WTC11 (cell line): Measurements from ENCODE around the gene HERPUD2.

Experiments used
- CTCF ChIP-seq: fragments of 200-600 bp; IDR thresholded peaks from 2 replicates; pipeline ENCODE4 v1.8.0; 2022; ENCODE audit warnings: antibody characterized with exemption
- FOXP1 ChIP-seq: sonication (generic); formaldehyde crosslinking; IDR thresholded peaks from 2 replicates; pipeline ENCODE4 v1.8.0; 2022; ENCODE audit warnings: missing genetic modification reagents, mild to moderate bottlenecking, moderate library complexity, borderline replicate concordance
- MAX ChIP-seq: sonication (generic); formaldehyde crosslinking; IDR thresholded peaks from 2 replicates; pipeline ENCODE4 v1.8.0; 2022; ENCODE audit warnings: mild to moderate bottlenecking, missing genetic modification reagents
- NFE2L1 ChIP-seq: sonication (generic); formaldehyde crosslinking; IDR thresholded peaks from 2 replicates; pipeline ENCODE4 v1.8.1; 2023; ENCODE audit warnings: missing genetic modification reagents
- NR1H2 ChIP-seq: sonication (generic); formaldehyde crosslinking; IDR thresholded peaks from 2 replicates; pipeline ENCODE4 v1.9.0; 2021; ENCODE audit warnings: mild to moderate bottlenecking, moderate library complexity, missing genetic modification reagents
- OVOL2 ChIP-seq: fragments of 250-450 bp; sonication (Bioruptor Pico); IDR thresholded peaks from 2 replicates; pipeline ENCODE4 v1.9.0; 2021; ENCODE audit warnings: mild to moderate bottlenecking, borderline replicate concordance
- SOX15 ChIP-seq: fragments of 250-450 bp; sonication (Bioruptor Pico); IDR thresholded peaks from 2 replicates; pipeline ENCODE4 v1.9.0; 2021; ENCODE audit warnings: mild to moderate bottlenecking
- TCF7 ChIP-seq: sonication (generic); formaldehyde crosslinking; IDR thresholded peaks from 2 replicates; pipeline ENCODE4 v1.8.0; 2022; ENCODE audit warnings: mild to moderate bottlenecking, low read depth, missing genetic modification reagents, moderate library complexity
- ZBTB43 ChIP-seq: sonication (generic); formaldehyde crosslinking; IDR thresholded peaks from 2 replicates; pipeline ENCODE4 v1.8.1; 2023; ENCODE audit warnings: mild to moderate bottlenecking, missing genetic modification reagents
- ZNF232 ChIP-seq: sonication (generic); formaldehyde crosslinking; IDR thresholded peaks from 2 replicates; pipeline ENCODE4 v1.8.0; 2022; ENCODE audit warnings: mild to moderate bottlenecking, missing genetic modification reagents
- TF ChIP-seq, protein P1 (sequence below): sonication (generic); formaldehyde crosslinking; IDR thresholded peaks from 2 replicates; pipeline ENCODE4 v1.8.1; 2023; ENCODE audit warnings: mild to moderate bottlenecking, missing genetic modification reagents, moderate library complexity

GRCh38 chr7:35723011-35723410, 28.1 kb upstream of the HERPUD2 start:
- TF ChIP-seq, protein P1, sequence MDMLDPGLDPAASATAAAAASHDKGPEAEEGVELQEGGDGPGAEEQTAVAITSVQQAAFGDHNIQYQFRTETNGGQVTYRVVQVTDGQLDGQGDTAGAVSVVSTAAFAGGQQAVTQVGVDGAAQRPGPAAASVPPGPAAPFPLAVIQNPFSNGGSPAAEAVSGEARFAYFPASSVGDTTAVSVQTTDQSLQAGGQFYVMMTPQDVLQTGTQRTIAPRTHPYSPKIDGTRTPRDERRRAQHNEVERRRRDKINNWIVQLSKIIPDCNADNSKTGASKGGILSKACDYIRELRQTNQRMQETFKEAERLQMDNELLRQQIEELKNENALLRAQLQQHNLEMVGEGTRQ (CRISPR knock-in tag), result no peak
- no peak for TF ChIP-seq NR1H2 (CRISPR knock-in tag)
- no peak for TF ChIP-seq FOXP1
- no peak for TF ChIP-seq CTCF
- no peak for TF ChIP-seq MAX (CRISPR knock-in tag)
- TF ChIP-seq SOX15, result no peak
- no peak for TF ChIP-seq NFE2L1 (CRISPR knock-in tag)
- no peak for TF ChIP-seq ZNF232 (CRISPR knock-in tag)
- no peak for TF ChIP-seq TCF7
- TF ChIP-seq OVOL2 (CRISPR knock-in tag), result no peak
- TF ChIP-seq ZBTB43 (CRISPR knock-in tag), result no peak
